ENCODE measurements around the gene CARMIL1.

The CARMIL1 gene

GRCh38 chr6:25447570-25447929 is 168.4 kb downstream of the CARMIL1 start:
- no peak for DNase-seq

GRCh38 chr6:25448965-25449538 is 169.9 kb downstream of the CARMIL1 start:
- DNase-seq = no peak

- DNase-seq = peak; percentile 46
These were observed 170.6 kb downstream of the CARMIL1 start for GRCh38 chr6:25449774-25450173.

- no peak for DNase-seq
These were observed 171.5 kb downstream of the CARMIL1 start for GRCh38 chr6:25450469-25451198.

GRCh38 chr6:25452031-25452430 is 172.9 kb downstream of the CARMIL1 start:
- no peak for DNase-seq

- DNase-seq = no peak
These were observed 174.1 kb downstream of the CARMIL1 start for GRCh38 chr6:25453288-25453687.

- no peak for DNase-seq
These were observed 175.0 kb downstream of the CARMIL1 start for GRCh38 chr6:25454136-25454535.

- DNase-seq = no peak
These were observed 177.3 kb downstream of the CARMIL1 start for GRCh38 chr6:25456249-25457040.

GRCh38 chr6:25457516-25457915 is 178.3 kb downstream of the CARMIL1 start:
- DNase-seq = no peak

GRCh38 chr6:25458485-25458884 is 179.3 kb downstream of the CARMIL1 start:
- peak; percentile 54 for DNase-seq

- DNase-seq = no peak
These were observed 183.2 kb downstream of the CARMIL1 start for GRCh38 chr6:25462235-25462897.

GRCh38 chr6:25463441-25463840 is 184.3 kb downstream of the CARMIL1 start:
- no peak for DNase-seq

- no peak for DNase-seq
These were observed 185.1 kb downstream of the CARMIL1 start for GRCh38 chr6:25464225-25464624.

GRCh38 chr6:25465941-25466340 is 186.8 kb downstream of the CARMIL1 start:
- DNase-seq = no peak

- DNase-seq = no peak
These were observed 189.7 kb downstream of the CARMIL1 start for GRCh38 chr6:25468881-25469280.

- DNase-seq = no peak
These were observed 190.7 kb downstream of the CARMIL1 start for GRCh38 chr6:25469797-25470388.

- DNase-seq = no peak
These were observed 193.1 kb downstream of the CARMIL1 start for GRCh38 chr6:25472306-25472705.

- no peak for DNase-seq
These were observed 193.7 kb downstream of the CARMIL1 start for GRCh38 chr6:25472906-25473305.

- no peak for DNase-seq
These were observed 194.3 kb downstream of the CARMIL1 start for GRCh38 chr6:25473447-25473846.

GRCh38 chr6:25476126-25476525 is 197.0 kb downstream of the CARMIL1 start:
- peak; percentile 57 for DNase-seq

GRCh38 chr6:25477006-25477590 is 197.9 kb downstream of the CARMIL1 start:
- peak; percentile 52 for DNase-seq

- no peak for DNase-seq
These were observed 199.8 kb downstream of the CARMIL1 start for GRCh38 chr6:25478973-25479372.
